ENCODE data around the gene HEG1. TPM values are rescaled to one million over a fixed set of nuclear protein-coding genes. Genes with fewer than 3 reads are reported as not detected.

The HEG1 gene
- total RNA-seq, 1 experiment from 2014 or later = 1.2 TPM

- H3K27ac ChIP-seq (ENCODE audit: low read length) = no peak overlapping the region
- H3K36me3 ChIP-seq (ENCODE audit: low read depth, low read length) = no peaks in the 10 kb centered on the region
- DNase-seq (no peak), ATAC-seq (no peak)
- ChIA-PET POLR2A (ENCODE audit: unreplicated experiment) (interaction anchor here (0.7 kb wide), 1 partner anchor 91 kb away, joined by 4 read pairs; no protein-coding TSS in a partner anchor), CTCF (no interaction called here)
- TF ChIP-seq EZH2 (IDR thresholded peaks at IDR 0.05; ENCODE audit: low read length, unreplicated experiment) = no peak
- no peak for TF ChIP-seq EZH2phosphoT487 (IDR thresholded peaks at IDR 0.05; ENCODE audit: borderline replicate concordance, low read length)
- no peak for TF ChIP-seq CTCF (conservative IDR thresholded peaks at IDR 0.05; ENCODE audit: low read depth, low read length)
- intact Hi-C loops (cut with micrococcal nuclease) = no loop called here
- no TSS peak for BruUV-seq (replicated peaks)
- no peaks in the 10 kb centered on the region for H3F3A ChIP-seq (ENCODE audit: low read length, unreplicated experiment)
- H4K20me1 ChIP-seq (ENCODE audit: low read length) = no peaks in the 10 kb centered on the region
- H3K4me3 ChIP-seq (ENCODE audit: low read length) = no peak overlapping the region
- no peaks in the 10 kb centered on the region for H3K27me3 ChIP-seq (ENCODE audit: low read length)
- no peak overlapping the region for H2AFZ ChIP-seq (ENCODE audit: low read length)
- H3K9me3 ChIP-seq (ENCODE audit: low read length) = no peaks in the 10 kb centered on the region
- H3K4me1 ChIP-seq (ENCODE audit: insufficient read depth, low read length) = peaks cover 4% of the 10 kb centered on the region; the same call in 1 of the 2 replicates
- H3K4me2 ChIP-seq (ENCODE audit: low read length) = no peak overlapping the region
- no peaks in the 10 kb centered on the region for H3K9me2 ChIP-seq (replicated peaks; ENCODE audit: low read length)
- no peak overlapping the region for H3K9ac ChIP-seq (ENCODE audit: low read length)
- H3K79me2 ChIP-seq (ENCODE audit: low read length) = no peaks in the 10 kb centered on the region
Measured at GRCh38 chr3:124935264-124935663, 120.5 kb downstream of the HEG1 start.

GRCh38 chr3:124934577-124934976 is 121.2 kb downstream of the HEG1 start, which contains the start of gene MUC13:
Gene MUC13 (minus strand): TSS chr3:124934751. CDS start chr3:124934712, 39 bp downstream.
- no peak for ATAC-seq
- TF ChIP-seq EZH2 (IDR thresholded peaks at IDR 0.05; ENCODE audit: low read length, unreplicated experiment) (no peak), EZH2phosphoT487 (IDR thresholded peaks at IDR 0.05; ENCODE audit: borderline replicate concordance, low read length) (no peak), CTCF (conservative IDR thresholded peaks at IDR 0.05; ENCODE audit: low read depth, low read length) (no peak)
- intact Hi-C loops (cut with micrococcal nuclease) = no loop called here

More at GRCh38 chr3:124934577-124934976, 121.2 kb downstream of the HEG1 start, which contains the start of gene MUC13:
- no peaks in the 10 kb centered on the region for H3K9me3 ChIP-seq (ENCODE audit: low read length)
- no peak within 1 kb of the TSS for H3K4me3 ChIP-seq (ENCODE audit: low read length)
- no TSS peak for BruUV-seq (replicated peaks)
- H3K9ac ChIP-seq (ENCODE audit: low read length) = no peak within 1 kb of the TSS
- H4K20me1 ChIP-seq (ENCODE audit: low read length) = no peaks in the 10 kb centered on the region
- H3K27me3 ChIP-seq (ENCODE audit: low read length) = no peaks in the 10 kb centered on the region
- CTCF ChIA-PET = no interaction called here
- peaks cover 4% of the 10 kb centered on the region; the same call in 1 of the 2 replicates for H3K4me1 ChIP-seq (ENCODE audit: insufficient read depth, low read length)
- no peaks in the 10 kb centered on the region for H3K36me3 ChIP-seq (ENCODE audit: low read depth, low read length)
- no peaks in the 10 kb centered on the region for H3K79me2 ChIP-seq (ENCODE audit: low read length)
- H3F3A ChIP-seq (ENCODE audit: low read length, unreplicated experiment) = no peaks in the 10 kb centered on the region
- peak; percentile 36 for DNase-seq
- POLR2A ChIA-PET (ENCODE audit: unreplicated experiment) = interaction anchor here (0.7 kb wide), 2 partner anchors 50 to 91 kb away, joined by 3 to 4 read pairs; no protein-coding TSS in a partner anchor
- H3K4me2 ChIP-seq (ENCODE audit: low read length) = 0 out of 2 replicates have a peak within 1 kb of the TSS, but pooled peaks have one; percentile 0
- peak within 1 kb of the TSS; percentile 11; the same call in 1 of the 2 replicates for H3K27ac ChIP-seq (ENCODE audit: low read length)
- H3K9me2 ChIP-seq (replicated peaks; ENCODE audit: low read length) = no peaks in the 10 kb centered on the region
- H2AFZ ChIP-seq (ENCODE audit: low read length) = 0 out of 2 replicates have a peak within 1 kb of the TSS, but pooled peaks have one; percentile 2
